Activated B cell treated with CpG ODN at 0.5 μM for 24 hours (primary cell): Measurements from ENCODE around the gene ARMH1. TPM values are rescaled to one million over a fixed set of nuclear protein-coding genes. Genes with fewer than 3 reads are reported as not detected.
"Not testable (repeated sequence)": the region's sequence is repeated elsewhere in the genome, so short reads cannot be mapped to it uniquely, and the experiment has no call there.

Experiments used
- ATAC-seq: fragments of 200-7000 bp; cut with Tn5 transposase; one replicate; pipeline ENCODE4 v1.10.0; 2021; ENCODE audit warnings: low read depth, mild to moderate bottlenecking, moderate library complexity
- CTCF ChIA-PET: fragments of 350-600 bp; sonication (Branson Sonifier 250); formaldehyde crosslinking; loops from one replicate; lab custom pipeline; 2021; ENCODE audit warnings: antibody characterized with exemption; lab: Charles Lee
- POLR2A ChIA-PET: fragments of 350-600 bp; sonication (Branson Sonifier 250); formaldehyde crosslinking; loops from one replicate; lab custom pipeline; 2021; ENCODE audit warnings: antibody characterized with exemption; lab: Charles Lee
- DNase-seq: peaks from one replicate; pipeline ENCODE4 v3.0.0; 2022
- H3K27ac Mint-ChIP-seq: one replicate; pipeline ENCODE4 v1.8.0; 2020; ENCODE audit warnings: mixed read lengths
- H3K27me3 Mint-ChIP-seq: one replicate; pipeline ENCODE4 v1.8.0; 2021; ENCODE audit warnings: mixed read lengths
- H3K36me3 Mint-ChIP-seq: one replicate; pipeline ENCODE4 v1.8.0; 2021; ENCODE audit warnings: low read depth, mixed read lengths
- H3K4me1 Mint-ChIP-seq: one replicate; pipeline ENCODE4 v1.8.0; 2021; ENCODE audit warnings: mixed read lengths
- H3K4me3 Mint-ChIP-seq: one replicate; pipeline ENCODE4 v1.8.0; 2020; ENCODE audit warnings: mild to moderate bottlenecking, mixed read lengths
- H3K9me3 Mint-ChIP-seq: one replicate; pipeline ENCODE4 v1.8.0; 2020; ENCODE audit warnings: mixed read lengths
- intact Hi-C: fragments of 100-400 bp; cut with micrococcal nuclease; formaldehyde crosslinking; loops from one replicate; pipeline ENCODE4 v1.15.1; 2024
- total RNA-seq: library from RNA; stranded (reverse); gene quantifications from 2 replicates; pipeline ENCODE4 v1.2.3, GENCODE V29; 2022
- TF ChIP-seq, protein P1 (sequence below): fragments of 200-600 bp; IDR thresholded peaks from one replicate; pipeline ENCODE4 v1.8.0; 2022; ENCODE audit warnings: antibody characterized with exemption, mild to moderate bottlenecking

ARMH1 gene
- total RNA-seq, 1 donor from 2014 or later = 18.1 TPM

DNA sequence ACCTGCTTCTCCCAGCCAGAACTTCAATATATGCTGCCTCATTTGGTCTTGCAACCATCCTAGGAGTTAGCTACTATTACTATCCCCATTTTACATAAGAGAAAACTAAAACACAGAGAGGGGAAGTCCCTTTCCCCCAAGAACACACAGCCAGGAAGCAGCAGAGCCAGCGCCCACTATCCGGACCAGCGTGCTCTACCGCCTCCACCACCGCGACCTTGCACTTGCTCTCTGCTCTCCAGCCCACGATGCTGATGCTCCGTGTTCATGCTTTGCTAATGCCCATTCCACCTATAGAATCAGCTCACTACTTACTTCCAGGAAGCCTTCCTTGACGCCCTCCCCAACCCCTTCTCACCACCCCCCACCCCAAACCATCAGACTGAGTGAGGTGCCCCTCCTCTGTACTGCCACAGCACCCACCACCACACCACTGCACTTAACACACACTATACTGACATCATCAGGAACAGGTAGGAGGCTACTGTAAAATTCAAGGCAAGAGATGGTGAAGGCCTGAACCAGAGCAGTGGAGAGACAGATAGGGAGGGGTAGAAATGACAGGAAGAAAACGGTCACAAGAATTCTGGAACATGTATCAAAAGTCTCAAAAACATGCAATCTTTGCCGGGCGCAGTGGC lies 9.7 kb upstream of the ARMH1 start:
- POLR2A ChIA-PET = interaction anchor here (0.7 to 2.4 kb wide), 6 partner anchors 9 to 57 kb away, joined by 3 to 16 read pairs (median 4); partner anchors contain the start of genes ARMH1 and TMEM53
- intact Hi-C loops = no loop called here

DNA sequence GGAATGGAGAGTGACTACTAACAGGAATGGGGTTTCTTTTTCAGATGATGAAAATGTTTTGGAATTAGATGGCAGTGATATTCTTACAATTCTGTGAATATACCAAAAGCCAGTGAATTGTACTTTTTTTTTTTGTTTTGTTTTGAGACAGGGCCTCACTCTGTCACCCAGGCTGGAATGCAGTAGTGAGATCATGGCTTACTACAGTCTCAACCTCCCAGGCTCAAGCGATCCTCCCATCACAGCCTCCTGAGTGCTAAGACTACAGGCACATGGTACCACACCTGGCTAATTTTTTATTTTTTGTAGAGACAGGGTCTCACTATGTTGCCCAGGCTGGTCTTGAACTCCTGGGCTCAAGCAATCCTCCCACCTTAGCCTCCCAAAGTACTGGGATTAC lies 7.8 kb upstream of the ARMH1 start:
- H3K9me3 Mint-ChIP-seq, DNase-seq, POLR2A ChIA-PET, intact Hi-C loops, H3K36me3 Mint-ChIP-seq, H3K27me3 Mint-ChIP-seq, ATAC-seq, H3K4me3 Mint-ChIP-seq, CTCF ChIA-PET, H3K27ac Mint-ChIP-seq: not testable (repeated sequence)
- peaks cover 13% of the 10 kb centered on the region for H3K4me1 Mint-ChIP-seq

More for the DNA sequence above, 9.7 kb upstream of the ARMH1 start:
- H3K27me3 Mint-ChIP-seq = no peaks in the 10 kb centered on the region
- peak overlapping the region; percentile 16 for H3K27ac Mint-ChIP-seq
- no peak overlapping the region for H3K4me3 Mint-ChIP-seq
- peaks cover 13% of the 10 kb centered on the region for H3K4me1 Mint-ChIP-seq
- ATAC-seq = peak; percentile 69
- H3K36me3 Mint-ChIP-seq = no peaks in the 10 kb centered on the region
- CTCF ChIA-PET = interaction anchor here (1.2 to 1.4 kb wide), 2 partner anchors 10 to 12 kb away, joined by 3 to 6 read pairs; no protein-coding TSS in a partner anchor
- TF ChIP-seq, protein P1, sequence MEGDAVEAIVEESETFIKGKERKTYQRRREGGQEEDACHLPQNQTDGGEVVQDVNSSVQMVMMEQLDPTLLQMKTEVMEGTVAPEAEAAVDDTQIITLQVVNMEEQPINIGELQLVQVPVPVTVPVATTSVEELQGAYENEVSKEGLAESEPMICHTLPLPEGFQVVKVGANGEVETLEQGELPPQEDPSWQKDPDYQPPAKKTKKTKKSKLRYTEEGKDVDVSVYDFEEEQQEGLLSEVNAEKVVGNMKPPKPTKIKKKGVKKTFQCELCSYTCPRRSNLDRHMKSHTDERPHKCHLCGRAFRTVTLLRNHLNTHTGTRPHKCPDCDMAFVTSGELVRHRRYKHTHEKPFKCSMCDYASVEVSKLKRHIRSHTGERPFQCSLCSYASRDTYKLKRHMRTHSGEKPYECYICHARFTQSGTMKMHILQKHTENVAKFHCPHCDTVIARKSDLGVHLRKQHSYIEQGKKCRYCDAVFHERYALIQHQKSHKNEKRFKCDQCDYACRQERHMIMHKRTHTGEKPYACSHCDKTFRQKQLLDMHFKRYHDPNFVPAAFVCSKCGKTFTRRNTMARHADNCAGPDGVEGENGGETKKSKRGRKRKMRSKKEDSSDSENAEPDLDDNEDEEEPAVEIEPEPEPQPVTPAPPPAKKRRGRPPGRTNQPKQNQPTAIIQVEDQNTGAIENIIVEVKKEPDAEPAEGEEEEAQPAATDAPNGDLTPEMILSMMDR = no peak
- no peak for DNase-seq
- H3K9me3 Mint-ChIP-seq = no peaks in the 10 kb centered on the region

DNA sequence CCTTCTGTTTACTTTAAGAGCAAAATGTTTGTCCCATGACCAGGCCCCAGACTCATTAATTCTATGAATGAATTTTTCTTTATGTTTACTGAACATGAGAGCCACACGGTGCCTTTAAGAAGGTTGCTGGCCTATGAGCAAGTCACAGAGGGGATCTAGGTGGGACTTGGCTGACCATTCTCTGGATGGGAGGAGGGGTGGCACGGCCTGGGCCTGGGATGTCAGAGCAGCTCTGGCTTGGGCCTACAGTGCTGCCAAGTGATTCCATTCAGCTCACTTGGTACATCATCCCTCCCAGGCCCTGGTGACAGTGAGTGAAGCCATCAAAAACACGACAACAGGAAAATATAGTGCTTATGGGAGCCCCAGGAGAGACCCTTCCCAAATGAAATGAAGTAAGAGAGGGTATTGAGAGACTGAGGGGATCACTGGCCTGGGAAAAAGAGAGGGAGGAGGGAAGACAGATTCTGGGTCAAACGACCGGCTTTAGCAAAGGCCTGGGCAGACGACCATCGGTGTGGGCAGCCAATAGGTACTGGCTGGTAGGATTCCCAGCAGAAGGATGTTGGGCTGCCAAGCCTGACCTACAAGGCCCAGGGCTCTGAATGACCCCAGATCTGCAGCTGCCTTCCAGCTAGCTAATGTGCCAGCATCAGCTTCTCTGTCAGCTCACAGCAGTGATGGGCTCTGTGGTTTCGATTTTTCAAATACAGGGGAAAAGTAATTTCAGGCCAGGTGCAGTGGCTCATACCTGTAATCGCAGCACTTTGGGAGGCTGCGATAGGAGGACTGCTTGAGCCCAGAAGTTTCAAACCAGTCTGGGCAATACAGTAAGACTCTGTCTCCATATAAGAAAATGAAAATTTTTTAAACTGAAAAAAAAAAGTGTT lies 3.5 kb upstream of the ARMH1 start:
- H3K27me3 Mint-ChIP-seq = no peaks in the 10 kb centered on the region
- H3K9me3 Mint-ChIP-seq = no peaks in the 10 kb centered on the region
- no peak overlapping the region for H3K4me3 Mint-ChIP-seq
- TF ChIP-seq, protein P1 = no peak
- POLR2A ChIA-PET = interaction anchor here (5.5 kb wide), 1 partner anchor 38 kb away, joined by 58 read pairs; no protein-coding TSS in a partner anchor
- no peak for ATAC-seq
- peaks cover 5% of the 10 kb centered on the region for H3K36me3 Mint-ChIP-seq
- no peak overlapping the region for H3K27ac Mint-ChIP-seq
- peaks cover 32% of the 10 kb centered on the region for H3K4me1 Mint-ChIP-seq
- DNase-seq = no peak
- intact Hi-C loops = loop anchor here (5.0 kb wide), 2 partner anchors 964 to 1081 kb away; partner anchors contain the start of genes IPP and ST3GAL3
- CTCF ChIA-PET = interaction anchor here (0.7 kb wide), 1 partner anchor 24 kb away, joined by 5 read pairs; no protein-coding TSS in a partner anchor

DNA sequence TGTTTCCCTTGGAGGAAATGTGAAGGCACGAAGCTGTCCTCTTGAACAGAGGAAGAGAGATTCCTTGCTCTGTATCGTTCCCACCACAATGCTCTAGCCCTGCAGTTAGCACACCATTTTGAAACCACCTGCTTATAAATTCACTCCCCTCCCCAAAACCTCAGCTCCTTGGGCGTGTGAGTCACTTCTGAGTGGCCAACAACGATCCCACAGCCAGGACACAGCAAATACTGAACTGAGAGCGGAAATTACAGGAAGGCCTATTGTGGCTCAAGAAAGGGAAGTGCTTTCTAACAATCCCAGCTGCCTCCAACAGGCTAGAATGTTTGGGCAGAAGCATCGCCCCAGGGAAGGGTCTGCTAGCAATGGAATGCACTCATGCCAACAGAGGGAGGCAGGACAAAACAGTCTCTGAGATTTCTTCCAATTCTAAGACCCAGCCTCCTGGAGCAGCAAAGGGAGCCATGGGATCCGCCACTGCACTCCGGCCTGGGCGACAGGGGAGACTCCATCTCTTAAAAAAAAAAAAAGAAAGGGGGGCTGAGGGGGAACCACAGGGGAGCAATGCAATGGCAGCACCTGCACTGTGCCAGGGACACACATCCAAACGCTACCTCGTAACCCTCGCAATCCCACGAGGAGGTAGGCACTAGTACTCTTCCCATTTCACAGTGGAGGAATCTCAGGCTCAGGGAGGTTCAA lies 2.1 kb upstream of the ARMH1 start:
- peaks cover 5% of the 10 kb centered on the region for H3K36me3 Mint-ChIP-seq
- peak overlapping the region; percentile 74 for H3K27ac Mint-ChIP-seq
- ChIA-PET CTCF (interaction anchor here (1.1 to 1.3 kb wide), 2 partner anchors 19 to 40 kb away, joined by 3 to 6 read pairs; no protein-coding TSS in a partner anchor), POLR2A (interaction anchor here (0.9 to 5.5 kb wide), 3 partner anchors 39 to 58 kb away, joined by 3 to 89 read pairs (median 58); no protein-coding TSS in a partner anchor)
- no peak for ATAC-seq
- intact Hi-C loops = loop anchor here (5.0 kb wide), 2 partner anchors 965 to 1080 kb away; partner anchors contain the start of genes IPP and ST3GAL3
- TF ChIP-seq, protein P1 = no peak
- no peaks in the 10 kb centered on the region for H3K9me3 Mint-ChIP-seq
- H3K27me3 Mint-ChIP-seq = no peaks in the 10 kb centered on the region
- DNase-seq = no peak
- peaks cover 32% of the 10 kb centered on the region for H3K4me1 Mint-ChIP-seq
- peak overlapping the region; percentile 87 for H3K4me3 Mint-ChIP-seq
